GM19438 (cell line): ENCODE measurements around the gene P4HTM.

Experiments
- ATAC-seq: cut with Tn5 transposase; IDR thresholded peaks from one replicate; pipeline ENCODE4 v1.9.1; 2021; ENCODE audit warnings: low read depth; ENCODE audit not compliant: unreplicated experiment

Gene P4HTM, protein sequence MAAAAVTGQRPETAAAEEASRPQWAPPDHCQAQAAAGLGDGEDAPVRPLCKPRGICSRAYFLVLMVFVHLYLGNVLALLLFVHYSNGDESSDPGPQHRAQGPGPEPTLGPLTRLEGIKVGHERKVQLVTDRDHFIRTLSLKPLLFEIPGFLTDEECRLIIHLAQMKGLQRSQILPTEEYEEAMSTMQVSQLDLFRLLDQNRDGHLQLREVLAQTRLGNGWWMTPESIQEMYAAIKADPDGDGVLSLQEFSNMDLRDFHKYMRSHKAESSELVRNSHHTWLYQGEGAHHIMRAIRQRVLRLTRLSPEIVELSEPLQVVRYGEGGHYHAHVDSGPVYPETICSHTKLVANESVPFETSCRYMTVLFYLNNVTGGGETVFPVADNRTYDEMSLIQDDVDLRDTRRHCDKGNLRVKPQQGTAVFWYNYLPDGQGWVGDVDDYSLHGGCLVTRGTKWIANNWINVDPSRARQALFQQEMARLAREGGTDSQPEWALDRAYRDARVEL

DNA sequence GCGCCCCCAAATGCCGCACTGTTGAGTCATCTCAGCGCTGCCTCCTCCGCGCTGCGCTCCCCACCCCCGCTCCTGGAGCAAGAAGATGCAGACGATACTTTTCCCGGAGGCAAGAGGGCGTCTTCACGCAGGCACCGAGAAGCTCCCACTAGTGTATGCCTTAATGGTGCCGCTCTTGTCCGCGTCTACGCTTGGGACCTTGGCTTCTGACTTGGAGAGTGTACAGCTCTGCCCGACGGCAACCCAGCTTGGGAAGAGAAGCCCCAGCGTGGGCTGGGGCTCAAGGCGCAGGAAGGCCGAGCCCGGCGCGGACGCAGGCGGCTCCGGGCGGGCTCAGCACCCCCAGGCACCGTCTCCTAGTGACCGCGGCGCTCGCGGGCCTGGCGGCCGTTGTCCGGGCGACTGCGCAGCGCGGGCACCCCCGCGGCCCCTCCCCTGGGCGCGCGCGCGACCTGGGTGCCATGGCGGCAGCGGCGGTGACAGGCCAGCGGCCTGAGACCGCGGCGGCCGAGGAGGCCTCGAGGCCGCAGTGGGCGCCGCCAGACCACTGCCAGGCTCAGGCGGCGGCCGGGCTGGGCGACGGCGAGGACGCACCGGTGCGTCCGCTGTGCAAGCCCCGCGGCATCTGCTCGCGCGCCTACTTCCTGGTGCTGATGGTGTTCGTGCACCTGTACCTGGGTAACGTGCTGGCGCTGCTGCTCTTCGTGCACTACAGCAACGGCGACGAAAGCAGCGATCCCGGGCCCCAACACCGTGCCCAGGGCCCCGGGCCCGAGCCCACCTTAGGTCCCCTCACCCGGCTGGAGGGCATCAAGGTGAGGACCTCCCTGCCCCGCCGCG, at the start of gene P4HTM:
TSS of gene P4HTM (plus strand) at position 446 of the 840 bp plus-strand sequence. CDS start at position 462, 16 bp downstream.
- ATAC-seq, result peak; percentile 58

DNA sequence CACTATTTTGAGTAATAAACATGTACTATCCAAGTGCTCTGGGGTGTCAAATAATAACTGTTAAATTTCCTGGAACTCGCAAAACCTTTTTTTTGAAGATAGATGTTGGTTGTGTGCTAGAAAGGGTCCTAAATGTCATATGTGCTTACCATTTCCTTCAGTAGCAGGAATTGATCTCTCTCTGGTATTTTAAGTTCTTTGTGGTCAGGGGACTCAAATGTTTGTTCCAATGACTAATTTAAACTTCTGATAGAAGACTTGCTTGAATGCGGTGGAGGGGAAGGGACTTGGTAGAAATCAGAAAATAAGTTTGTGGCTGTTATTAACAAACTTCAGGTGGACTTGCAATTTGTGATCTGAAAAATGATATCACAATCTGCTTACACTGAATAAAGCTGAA, 44.6 kb upstream of the P4HTM start:
- no peak for ATAC-seq

DNA sequence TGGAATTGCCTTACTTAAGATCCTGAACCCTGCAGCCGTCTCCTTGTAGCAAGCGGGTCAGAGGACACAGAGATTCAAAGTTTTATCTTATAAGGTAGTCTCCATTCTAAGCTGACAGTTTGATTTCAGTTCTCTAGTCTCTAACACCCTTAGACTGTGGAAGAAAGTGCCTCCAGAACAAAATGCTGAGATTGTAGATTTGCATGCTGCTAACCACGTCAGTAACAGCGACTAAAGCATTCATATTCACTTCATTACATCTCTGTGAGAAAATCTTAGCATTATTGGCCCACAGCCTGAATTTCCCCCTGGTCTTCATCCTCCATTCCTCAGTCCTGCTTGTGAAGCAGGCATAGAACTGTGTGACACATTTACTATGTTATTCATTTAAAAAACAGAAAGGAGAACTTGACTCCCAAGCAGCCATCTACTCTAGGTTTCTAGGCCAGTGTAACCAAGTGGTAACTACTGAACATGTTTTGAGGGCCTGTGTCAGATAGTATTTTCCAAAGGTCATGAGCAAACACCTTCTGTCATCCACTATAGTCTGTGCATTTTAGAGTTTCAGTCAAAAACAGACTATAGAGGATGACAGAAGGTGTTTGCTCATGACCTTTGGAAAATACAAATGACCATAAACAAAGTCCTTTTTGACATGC, 44.0 kb upstream of the P4HTM start:
- no peak for ATAC-seq

DNA sequence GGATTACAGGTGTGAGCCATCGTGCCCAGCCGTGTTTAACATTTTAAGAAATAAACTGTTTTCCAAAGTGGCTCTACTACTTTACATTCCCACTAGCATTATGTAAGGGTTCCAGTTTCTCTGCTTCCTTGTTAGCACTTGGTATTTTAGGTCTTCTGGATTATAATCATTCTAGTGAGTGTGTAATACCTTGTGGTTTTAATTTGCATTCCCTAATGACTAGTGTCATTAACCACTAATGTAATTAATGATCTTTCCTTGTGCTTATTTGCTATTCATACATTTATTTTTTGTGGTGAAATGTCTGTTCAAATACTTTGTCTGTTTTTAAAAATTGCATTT, 40.7 kb upstream of the P4HTM start:
- ATAC-seq, result no peak

DNA sequence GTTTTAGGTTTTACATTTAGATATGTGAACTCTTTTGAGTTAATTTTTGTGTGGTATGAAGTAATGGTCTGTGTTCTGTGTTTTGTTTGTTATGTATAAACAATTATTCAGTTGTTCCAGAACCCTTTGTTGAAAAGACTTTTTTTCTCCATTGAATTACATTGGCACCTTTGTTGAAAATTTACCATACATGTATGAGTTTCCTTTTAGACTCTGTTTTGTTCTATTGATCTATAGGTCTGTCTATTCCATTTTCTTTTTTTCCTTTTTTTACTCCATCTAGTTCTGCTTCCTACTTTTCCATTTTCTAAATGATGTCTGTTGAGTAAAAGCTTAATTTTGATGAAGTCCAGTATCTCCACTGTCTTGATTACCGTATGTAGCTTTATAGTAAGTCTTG, 40.0 kb upstream of the P4HTM start:
- no peak for ATAC-seq

DNA sequence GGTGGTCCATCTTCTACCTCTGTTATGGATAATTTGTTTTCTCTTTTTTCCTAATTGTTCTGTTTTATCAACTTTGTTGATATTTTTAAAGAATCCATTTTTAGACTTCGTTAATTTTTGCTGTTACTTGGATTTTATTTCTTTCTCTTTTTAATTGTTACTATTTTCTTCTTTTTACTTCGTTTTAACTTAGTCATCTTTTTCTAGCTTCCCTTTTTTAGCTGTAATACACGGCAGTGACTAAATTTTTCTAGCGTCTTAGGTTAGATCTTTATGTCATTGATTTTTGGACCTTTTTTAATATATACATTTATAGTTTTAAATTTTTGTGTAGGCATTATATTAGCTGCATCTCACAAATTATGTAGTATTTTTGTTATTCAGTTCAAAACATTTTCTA, 38.3 kb upstream of the P4HTM start:
- ATAC-seq, result no peak

DNA sequence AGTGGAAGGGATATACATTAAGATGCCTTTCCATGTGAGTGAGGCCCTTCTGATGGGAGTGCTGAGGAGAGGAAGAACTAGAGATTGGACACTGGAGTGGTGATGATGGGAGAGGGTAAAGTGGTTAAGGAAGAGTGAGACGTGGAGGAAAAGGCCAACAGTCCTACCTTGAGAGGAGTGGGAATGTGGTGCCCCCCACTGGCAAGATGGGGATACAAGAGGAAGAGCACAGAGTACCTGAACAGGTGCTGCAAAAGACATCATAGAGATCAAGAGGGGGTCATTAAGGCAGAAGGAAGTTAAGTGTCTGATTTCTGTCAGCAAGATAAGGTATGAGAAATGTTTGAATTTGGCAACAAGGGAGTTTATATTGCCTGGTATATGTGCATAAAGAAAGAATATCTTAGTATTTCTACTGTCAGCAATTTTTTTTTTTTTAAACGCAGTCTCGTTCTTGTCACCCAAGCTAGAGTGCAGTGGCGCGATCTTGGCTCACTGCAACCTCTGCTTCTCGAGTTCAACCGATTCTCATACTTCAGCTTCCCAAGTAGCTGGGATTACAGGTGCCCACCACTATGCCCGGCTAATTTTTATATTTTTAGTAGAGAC, 37.4 kb upstream of the P4HTM start:
- ATAC-seq, result no peak

DNA sequence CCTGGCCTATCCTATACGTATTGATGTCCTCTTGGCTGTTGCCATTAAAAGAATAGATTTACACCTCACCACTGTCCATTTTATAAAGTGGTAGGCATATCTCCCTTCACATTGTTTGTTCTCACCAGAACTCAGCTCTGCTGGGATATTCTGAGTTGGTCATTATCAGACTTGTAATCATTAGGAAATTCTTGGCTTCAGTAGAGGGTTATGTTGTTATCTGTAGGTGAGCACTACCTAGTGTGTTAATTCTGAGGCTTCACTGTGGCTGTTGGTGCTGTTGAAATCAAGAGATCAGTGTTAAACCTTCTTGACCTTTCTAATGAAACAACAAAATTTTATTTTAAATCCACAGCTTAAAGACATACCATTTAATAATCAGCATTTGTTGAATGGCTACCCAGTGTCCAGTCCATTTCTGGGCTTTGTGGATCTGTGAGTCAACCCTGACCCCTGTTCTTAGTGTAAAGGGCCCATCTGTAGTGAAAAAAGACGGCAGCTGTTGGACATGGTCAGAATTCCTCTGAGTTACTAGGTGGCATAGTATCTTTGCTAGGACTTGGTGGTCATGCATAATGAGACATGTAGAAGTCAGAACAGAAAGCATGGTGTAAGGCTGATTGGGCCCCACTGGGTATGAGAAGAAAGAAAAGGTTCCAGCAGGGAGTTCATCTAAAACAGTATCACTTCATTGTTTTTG, 32.9 kb upstream of the P4HTM start:
- no peak for ATAC-seq

DNA sequence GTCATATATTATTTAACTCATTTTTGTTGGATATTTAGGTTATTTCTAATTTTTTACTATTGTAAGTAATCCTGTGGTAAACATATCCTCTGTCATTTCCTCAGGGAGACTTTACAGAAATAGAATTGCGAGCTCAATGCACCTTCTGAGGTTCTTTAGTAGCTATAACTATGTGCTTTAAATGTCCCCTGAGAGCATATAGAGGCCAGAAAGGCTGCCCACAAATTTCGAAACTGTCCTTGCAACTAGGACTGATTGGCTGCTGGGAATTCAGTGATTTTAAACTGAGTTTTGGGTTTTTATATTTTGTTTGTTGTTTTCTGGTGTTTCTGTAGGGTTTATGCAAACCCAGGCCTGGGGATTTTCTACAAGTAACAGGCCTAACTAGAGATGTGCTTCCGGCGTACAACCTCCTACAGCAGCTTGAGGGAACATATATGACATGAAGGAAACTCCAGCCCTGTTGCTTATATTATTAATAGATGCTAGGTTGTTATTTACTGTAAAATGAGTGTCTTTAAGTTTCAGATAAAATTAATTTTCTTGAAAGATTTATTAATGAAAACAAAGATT, 29.1 kb upstream of the P4HTM start:
- peak; percentile 67 for ATAC-seq

DNA sequence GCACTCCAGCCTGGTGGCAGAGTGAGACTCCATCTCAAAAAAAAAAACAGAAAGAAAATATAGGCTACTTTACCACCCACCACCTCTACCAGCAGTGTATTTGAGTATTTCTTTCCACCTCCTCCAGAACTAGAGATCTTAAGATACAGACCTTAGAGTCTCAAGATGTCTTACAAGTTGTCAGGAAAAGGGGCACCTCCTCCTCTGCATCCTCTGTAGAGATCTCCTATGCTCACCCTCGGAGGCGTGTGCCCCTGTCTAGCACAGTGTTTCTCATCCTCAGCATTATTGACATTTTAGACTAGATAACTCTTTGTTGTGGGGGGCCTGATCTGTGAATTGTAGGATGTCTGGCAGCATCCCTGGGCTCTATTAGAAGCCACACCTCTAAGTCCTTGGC, 27.7 kb upstream of the P4HTM start:
- ATAC-seq, result no peak

DNA sequence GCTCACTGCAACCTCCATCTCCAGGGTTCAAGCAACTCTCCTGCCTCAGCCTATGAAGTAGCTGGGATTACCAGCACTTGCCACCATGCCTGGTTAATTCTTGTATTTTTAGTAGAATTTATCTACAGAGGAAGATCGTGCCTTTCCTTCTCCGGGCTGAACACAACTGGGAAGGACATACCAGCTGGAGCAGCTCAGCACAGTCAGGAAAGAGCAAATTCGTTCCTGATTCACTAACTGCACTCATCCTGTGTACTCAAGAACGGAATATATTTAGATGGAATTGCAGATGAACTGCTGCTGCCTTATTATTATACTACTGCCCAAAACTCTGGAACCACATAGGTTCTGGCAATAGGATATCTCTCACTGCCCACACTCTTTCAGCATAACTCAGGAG, 27.1 kb upstream of the P4HTM start:
- ATAC-seq, result no peak

DNA sequence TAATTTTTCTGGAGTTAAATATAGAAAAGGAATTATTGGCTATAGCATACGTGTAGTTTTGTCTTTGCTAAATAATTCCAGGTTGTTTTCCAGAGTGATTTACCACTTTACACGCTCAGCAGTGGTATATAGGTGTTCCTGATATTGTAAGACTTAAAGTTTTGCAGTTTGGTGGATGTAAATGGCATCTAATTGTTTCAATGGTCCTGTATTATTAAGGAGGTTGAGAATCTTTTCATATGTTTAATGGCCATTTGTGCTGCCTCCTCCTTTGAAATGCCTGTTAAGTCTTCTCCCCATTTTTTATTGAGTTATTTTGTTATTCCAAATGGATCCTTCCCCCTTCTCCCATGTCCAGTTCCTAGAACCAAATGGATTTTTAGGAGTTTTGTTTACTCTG, 26.4 kb upstream of the P4HTM start:
- ATAC-seq, result no peak

DNA sequence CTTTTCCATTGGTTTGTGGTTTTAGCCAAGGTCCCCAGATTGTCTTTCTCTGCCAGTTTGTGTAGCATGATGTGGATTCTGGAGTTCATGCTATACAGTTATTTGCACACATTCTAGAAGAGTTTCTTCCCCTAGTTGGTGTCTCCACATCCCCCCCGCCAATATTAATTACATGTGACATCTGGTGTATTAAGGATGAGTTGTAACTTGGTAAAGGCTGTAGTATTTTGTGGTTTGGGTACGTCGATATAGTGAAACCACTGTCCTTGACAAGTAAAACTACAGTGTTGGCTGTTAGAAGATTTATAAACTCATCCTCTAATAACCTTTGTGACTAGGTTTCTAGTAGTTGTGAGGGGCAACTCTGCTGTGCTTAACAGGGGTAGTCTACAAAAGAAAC, 23.7 kb upstream of the P4HTM start:
- ATAC-seq, result no peak

DNA sequence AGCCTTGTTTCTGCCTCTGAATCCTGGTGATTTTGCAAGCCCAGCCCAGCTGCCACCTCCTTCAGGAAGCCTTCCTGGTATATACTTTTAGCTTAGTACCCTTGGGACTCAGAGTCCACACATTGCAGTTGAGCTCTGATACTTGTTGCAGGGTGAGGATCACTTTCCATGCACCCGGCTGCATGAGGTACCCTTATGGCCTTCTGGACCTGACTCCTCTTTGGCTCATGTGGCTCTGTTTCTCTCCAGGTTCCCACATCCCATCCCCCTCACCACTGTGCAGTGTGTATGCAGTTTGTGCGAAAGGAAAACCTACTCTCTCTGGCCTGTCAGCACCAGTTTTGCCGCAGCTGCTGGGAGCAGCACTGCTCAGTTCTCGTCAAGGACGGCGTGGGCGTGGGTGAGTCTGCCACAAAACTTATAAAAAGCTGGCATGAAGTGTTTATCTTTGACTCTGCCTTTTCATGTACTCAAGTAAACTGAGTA, 23.1 kb upstream of the P4HTM start:
- no peak for ATAC-seq

DNA sequence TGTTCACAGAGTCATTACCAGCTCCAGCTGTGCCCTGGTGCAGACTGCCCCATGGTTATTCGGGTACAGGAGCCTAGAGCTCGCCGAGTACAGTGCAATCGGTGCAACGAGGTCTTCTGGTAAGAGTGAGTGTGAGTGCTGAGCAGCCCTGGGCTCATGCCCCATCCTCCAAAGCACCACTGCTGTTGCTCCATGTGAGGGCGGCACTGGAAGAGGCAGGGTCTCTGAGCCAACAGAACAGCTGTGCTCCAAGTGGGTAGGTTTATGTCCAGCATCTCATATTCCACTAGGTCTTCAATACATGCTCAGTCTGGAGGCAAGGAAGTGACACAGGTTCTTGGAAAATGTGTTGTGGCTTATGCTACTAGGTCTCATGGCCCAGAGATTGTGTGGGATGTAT, 19.5 kb upstream of the P4HTM start:
- ATAC-seq, result no peak

DNA sequence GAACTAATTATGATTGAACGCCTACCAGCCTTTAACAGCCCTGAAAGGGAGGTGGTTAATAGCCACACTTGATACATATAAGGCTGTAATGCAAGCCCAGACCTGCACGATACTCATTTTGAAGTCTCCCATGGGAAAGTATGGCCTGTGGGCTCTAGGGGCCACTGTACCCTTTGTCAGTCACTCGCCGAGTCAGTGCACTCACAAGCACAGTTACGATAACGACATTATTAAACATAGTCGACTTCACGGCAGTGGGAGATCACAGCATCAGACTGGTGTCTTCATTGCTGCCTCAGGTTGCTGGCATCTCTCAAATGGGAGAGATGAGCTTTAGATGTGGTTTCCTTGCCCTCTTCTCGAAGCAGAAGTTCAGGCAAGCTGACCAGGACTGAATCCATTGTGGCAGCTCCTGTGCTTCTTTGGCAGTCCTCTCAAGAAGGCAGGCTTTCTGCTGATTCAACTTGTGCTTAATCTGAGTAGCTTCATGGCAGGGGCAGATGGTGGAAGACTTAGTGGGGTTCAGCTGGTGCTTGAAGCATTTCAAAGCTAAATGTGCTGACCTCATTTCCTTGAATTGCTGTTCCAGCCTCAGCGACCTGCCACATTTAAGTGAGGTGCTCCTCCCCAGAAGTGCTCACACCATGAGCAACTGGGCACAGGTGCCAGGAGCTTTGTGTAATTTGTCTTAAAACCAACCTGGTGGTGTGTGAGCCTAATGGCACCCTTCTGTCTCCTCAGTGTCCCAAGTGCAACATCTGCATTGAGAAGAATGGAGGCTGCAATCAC, 15.8 kb upstream of the P4HTM start:
- ATAC-seq, result no peak

DNA sequence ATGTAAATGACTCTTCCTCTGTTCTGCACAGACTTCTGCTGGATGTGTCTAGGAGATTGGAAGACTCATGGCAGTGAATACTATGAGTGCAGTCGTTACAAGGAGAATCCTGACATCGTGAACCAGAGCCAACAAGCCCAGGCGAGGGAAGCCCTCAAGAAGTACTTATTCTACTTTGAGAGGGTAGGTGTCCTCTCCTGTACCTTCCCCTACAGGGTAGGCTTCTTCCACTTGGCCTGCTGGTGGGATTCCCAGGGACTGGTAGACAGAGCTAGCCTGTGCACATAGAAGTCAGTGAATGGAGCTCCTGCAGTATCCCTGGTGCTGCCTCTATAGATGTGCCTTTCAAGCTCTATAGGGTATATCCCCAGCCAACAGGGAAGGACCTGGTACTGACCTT, 10.6 kb upstream of the P4HTM start:
- ATAC-seq, result no peak

DNA sequence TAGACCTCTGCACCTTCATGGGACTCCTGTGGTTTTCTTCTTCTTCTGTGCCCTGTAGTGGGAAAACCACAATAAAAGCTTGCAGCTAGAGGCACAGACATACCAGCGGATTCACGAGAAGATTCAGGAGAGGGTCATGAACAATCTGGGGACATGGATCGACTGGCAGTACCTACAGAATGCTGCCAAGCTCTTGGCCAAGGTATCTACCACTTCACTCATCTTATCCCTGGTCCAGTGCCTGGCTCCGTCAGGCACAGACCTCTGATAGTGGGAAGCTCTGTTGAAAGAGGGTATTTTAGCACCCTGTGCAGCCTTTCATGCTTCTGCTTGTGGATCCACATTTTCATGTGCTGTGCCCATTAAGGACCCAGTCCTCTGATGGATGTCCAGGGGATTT, 9.7 kb upstream of the P4HTM start:
- no peak for ATAC-seq

DNA sequence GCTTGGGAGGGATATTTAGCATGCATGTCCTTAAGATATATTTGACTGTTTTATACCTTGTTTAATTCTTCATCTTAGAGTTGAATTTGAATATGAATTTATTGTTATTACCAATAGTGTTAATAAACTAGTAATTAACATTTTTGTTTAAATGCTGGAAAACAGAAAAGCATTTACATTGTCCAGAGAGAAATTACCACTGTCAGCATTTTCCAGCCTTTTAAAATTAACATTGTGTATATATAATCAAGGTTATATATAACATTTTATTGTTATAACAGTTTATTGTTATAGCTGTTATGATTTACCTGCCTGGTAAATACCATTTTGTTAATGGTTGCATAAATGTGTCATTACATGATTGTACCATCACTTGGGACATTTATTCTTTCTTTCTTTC, 8.0 kb upstream of the P4HTM start:
- no peak for ATAC-seq
